Germinal center (tissue), 1 donor: ENCODE results near the gene MIDN.
A peak's percentile ranks its signal among the peaks of the same experiment; 100 is the strongest.

Experiments used
- DNase-seq: peaks from one replicate; pipeline ENCODE4 v3.0.0; 2012; ENCODE audit warnings: mixed read lengths, low spot score

MIDN gene

DNA sequence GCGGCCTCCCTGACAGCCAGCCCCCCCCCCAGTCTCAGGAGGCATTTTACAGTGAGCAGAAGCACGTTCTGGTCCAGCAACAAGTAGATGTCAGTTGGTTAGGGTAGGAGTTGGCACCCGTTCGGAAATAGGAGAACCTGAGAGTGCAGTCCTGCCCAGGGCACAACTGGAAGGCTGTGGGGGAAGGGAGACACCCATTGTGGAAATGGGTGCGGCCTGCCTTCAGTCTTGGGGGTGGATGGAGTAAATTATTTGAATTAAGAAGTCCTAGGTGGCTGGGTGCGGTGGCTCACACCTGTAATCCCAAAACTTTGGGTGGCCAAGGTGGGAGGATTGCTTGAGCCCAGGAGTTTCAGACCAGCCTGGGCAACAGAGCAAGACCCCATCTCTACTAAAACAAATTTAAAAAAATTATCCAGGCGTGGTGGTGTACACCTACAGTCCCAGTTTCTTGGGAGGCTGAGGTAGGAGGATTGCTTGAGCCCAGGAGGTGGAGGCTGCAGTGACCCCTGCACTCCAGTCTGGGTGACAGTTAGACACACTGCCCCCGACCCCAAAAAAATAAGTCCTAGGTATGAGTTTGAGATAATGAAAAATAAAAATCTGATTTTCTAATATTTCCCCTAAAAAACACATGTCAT, 21.9 kb downstream of the MIDN start:
- no peak for DNase-seq

DNA sequence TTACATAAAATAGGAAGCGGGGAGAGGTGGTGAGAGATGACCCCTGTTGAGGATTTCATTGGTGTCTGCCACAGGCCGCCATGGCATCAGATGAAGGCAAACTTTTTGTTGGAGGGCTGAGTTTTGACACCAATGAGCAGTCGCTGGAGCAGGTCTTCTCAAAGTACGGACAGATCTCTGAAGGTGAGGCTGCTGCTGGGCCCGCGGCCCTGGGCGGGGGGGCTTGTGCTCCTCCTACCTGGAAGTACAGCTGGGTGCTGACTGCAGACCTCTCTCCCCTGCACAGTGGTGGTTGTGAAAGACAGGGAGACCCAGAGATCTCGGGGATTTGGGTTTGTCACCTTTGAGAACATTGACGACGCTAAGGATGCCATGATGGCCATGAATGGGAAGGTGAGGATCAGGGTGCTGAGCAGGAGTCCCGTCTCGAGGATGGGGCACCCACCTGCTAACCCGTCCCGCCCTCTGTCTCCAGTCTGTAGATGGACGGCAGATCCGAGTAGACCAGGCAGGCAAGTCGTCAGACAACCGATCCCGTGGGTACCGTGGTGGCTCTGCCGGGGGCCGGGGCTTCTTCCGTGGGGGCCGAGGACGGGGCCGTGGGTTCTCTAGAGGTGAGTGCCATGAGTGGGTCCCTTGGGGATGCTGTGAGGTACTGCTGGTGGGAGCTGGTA, 22.6 kb downstream of the MIDN start:
- DNase-seq, result no peak

DNA sequence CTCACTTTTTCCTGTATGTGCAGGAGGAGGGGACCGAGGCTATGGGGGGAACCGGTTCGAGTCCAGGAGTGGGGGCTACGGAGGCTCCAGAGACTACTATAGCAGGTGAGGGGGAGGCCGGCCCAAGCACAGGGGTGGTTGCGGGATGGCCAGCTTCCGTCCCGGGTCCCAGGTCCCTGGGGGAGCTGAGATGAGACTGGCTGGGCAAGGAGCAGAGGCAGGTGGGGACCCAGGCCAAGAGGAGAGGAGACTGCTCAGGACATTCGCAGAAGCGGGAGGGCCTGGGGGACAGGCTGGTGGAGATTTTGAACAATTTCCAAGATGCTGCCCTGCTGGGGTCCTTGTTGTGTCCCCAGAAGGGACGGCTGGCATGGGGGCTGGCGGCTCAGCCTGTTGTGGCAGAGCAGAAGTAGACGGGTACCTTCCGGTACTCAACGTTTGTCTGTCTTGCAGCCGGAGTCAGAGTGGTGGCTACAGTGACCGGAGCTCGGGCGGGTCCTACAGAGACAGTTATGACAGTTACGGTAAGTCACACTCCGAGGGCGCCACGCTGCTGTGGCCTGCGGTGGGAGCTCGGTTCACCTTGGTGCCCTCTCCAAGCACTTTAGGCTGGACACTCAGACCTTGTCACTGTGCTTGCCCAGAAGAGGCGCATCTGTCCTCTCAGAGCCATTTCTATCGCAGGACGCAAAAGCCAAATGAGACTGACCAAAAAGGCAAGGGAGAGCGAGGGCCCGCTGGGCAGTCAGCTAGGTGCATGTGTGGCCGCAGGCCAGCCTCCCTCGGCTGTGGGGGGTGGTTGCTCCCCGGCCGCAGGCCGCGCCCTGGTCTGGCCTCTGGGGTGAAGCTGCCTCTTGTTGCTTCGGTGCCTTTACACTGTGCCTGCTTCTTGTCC, 23.4 kb downstream of the MIDN start:
- DNase-seq, result no peak

DNA sequence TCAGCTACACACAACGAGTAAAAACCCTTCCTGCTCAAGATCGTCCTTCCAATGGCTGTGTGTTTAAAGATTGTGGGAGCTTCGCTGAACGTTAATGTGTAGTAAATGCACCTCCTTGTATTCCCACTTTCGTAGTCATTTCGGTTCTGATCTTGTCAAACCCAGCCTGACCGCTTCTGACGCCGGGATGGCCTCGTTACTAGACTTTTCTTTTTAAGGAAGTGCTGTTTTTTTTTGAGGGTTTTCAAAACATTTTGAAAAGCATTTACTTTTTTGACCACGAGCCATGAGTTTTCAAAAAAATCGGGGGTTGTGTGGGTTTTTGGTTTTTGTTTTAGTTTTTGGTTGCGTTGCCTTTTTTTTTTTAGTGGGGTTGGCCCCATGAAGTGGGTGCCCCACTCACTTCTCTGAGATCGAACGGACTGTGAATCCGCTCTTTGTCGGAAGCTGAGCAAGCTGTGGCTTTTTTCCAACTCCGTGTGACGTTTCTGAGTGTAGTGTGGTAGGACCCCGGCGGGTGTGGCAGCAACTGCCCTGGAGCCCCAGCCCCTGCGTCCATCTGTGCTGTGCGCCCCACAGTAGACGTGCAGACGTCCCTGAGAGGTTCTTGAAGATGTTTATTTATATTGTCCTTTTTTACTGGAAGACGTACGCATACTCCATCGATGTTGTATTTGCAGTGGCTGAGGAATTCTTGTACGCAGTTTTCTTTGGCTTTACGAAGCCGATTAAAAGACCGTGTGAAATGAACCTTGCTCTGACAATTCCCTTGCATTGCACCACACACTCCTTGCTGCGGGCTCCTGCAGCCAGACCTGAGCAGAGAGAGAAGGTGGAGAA, 24.3 kb downstream of the MIDN start:
- no peak for DNase-seq

DNA sequence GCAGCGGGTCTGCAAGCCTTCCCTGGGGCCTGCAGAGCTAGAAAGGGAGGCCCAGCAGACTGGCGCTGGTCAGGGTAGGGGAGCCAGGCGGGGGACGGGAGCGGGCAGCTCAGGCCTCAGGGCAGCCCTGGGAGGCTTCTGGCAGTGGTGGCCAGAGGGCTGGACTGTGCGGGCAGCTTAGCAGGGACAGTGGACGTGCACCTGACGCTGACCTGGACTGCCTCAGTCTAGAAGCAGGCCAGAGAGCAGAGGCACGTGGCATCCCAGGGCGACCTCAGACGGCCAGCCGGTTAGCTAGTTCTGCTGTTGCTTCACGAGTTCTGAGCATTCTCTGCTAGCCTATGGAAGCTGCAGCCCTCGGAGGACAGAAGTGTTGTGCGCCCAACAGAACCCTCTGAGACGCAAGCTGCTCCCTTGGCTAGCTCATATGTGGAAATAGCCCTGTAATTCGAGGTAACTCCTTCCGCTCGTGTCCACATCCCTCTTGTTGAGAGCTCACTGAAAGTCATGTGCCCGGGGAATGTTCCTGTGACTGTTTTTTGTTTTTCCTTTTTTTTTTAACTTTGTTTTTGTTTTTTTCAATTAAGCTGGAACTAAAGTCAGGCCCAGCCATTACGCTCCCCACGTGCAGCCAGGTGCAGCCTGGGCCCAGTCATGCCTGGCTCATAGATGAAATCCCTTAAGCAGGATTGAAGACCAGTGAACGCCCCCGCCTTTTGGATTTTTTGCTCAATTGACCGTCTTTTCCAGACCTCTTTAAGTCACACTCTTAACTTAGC, 25.1 kb downstream of the MIDN start:
- DNase-seq, result no peak

DNA sequence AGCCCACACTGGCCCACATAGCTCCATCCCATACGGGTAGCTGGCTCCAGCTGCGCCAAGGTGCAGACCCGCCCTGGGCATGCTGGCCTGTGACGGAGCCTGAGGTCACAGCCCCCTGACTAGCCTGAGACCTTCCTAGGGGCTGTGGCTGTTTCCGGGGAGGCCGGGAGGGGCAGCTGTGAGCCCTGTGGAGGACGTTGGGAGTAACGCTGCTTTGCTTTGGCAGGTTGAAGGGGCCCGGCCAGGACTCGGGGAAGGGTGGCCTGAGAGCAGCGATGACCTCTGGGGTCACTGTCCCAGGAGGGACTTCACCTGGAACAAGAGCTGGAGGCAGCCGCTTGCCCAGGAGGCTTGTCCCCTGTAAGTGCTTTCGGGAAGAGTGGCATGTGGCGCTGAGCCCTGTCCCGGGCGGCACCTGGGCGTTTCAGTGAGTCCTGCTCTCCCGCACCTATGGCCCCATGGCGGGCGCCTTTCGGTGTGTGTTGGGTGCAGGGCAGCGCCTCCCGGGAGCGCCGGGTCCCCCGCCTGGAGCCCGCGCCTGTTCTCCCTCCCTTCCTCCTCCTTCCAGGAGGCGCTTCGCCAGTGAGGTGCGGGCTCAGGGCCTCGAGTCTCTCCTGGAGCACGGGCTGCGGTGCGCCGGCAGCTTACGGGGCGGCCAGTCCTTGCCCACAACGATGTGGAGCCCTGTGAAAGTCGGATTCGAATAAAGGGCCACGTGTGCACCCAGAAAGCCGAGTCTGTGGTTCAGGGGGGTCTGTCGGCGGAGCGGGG, 25.9 kb downstream of the MIDN start:
- DNase-seq, result no peak

DNA sequence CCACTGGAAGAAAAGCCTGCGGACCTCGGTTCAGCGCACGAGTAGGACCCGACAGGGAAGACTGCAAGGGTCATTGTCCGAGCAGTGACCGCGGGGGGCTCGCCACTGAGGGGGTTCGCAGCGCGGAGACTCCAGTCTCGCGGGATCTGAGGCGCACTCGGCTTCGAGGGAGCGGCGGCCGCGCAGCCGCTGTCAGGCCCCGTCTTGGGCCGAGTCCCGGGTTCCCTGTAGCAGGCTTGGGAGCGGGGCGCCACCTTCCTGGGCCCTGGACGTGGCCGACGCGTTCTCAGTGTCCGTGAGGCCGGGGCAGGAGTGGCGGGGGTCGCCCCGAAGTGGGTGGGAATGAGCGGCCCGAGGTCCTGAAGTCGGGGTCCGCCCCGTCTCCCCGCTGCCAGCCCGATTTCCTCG, 26.5 kb downstream of the MIDN start:
- no peak for DNase-seq

DNA sequence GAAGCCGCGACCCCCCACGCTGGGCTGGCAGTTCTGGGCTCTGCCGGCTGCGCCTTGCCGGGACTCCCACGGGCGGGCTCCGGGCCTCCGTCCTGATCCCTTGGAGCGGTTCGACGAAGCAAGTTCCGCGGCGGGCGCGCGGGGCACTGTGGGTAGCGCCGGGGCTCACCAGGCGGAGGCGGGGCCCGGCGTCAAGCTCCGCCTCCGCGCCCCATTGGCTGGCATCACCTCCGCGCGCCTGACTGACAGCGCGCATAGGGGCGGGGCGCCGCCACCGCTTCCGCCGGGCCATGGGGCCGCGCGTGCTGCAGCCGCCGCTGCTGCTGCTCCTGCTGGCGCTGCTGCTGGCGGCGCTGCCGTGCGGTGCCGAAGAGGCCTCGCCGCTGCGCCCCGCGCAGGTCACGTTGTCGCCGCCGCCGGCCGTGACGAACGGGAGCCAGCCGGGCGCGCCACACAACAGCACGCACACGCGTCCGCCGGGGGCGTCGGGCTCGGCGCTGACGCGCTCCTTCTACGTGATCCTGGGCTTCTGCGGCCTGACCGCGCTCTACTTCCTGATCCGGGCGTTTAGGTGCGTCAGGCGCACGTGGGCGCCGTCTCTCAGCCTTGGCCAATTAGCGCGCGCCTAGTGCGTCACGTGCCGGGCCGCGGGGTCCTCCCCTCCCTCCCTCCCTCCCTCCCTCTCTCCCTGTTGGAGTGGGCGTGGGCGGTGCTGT, 27.0 kb downstream of the MIDN start, which contains the start of gene FAM174C:
Gene FAM174C, plus strand, starts transcription at position 271 of the 716 bp plus-strand sequence. Its CDS starts 20 bp downstream, at position 291.
- peak; percentile 95 for DNase-seq

DNA sequence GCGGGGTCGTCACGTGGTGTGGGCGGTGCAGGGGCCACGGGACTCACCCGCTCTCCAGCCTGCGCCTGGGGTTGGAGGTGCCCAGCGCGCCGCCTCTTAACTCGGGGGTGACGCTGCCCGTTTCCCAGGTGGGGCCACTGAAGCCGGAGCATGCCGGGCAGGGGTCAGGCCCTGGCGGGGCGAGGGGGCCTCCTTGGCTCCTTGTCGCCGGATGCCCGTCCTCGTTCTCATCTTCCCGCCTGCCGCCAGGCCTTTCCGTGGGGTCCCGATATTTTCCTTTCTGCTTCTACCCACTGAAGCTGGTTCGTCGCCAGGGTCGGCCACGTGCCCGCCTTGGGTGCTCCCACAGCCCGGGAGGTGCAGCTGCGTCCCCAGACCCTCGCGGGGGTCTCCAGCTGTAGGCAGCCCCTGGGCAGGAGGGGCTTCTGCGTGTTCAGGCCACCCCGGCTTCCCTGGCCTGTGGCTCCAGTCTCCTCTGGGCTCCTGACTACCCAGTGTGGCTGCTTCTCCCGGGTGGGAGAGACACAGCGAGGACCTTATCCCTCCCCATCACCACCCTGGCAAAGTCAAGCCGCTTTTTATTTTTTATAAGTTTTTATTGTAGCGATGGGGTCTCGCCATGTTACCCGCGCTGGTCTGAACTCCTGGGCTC, 27.7 kb downstream of the MIDN start:
- no peak for DNase-seq

DNA sequence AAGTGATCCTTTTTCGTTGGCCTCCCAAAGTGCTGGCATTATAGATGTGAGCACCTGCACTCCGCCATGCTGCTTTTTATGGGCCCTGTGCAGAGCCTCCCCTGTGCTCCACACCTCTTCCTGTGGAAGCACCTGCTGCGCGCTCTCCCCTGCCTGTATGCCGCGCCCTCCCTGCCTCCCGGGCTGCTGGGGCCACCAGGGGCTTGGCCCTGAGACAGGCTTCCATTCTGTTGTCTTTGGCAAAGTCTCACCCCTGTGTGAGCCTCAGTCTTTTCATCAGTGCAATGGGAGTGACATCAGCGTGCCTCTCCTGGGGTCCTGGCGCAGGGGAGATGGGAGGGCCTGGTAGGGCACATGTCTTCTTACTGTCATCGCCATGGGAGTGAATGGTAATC, 28.2 kb downstream of the MIDN start:
- DNase-seq, result no peak

DNA sequence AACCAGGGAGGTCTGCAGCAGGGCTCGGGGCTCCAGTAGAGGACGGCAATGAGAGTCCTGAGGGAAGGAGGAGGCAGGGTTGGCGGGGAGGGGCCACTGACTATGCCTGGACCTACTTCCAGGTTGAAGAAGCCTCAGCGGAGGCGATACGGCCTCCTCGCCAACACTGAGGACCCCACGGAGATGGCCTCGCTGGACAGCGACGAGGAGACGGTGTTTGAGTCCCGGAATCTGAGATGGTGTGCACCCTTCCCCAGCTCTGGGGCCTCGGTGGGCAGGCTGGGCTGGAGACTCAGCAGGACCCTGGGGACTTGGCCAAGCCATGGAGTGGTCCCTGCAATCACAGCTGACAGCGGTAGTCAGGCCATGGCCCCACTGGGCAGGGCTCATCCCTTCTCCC, 28.7 kb downstream of the MIDN start:
- DNase-seq, result no peak

DNA sequence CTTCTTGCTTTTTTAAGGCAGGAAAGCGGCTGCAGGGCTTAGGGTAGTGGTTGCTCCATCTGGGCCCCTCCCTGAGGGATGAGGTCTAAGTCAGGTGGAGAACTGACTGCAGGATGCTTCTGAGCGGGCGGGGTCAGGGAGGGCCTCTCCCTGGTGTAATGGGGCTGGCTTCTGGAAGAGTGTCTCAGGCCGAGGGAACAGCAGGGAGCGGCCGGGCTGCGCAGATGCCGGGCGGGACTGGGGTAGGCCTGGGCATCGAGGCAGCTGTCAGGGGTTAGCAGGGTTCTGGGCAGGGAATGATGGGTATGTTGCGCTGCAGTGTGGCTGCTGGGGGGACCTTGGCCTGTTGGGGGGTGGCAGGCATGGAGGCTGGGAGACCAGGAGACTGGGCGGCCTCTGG, 29.7 kb downstream of the MIDN start:
- DNase-seq, result no peak

DNA sequence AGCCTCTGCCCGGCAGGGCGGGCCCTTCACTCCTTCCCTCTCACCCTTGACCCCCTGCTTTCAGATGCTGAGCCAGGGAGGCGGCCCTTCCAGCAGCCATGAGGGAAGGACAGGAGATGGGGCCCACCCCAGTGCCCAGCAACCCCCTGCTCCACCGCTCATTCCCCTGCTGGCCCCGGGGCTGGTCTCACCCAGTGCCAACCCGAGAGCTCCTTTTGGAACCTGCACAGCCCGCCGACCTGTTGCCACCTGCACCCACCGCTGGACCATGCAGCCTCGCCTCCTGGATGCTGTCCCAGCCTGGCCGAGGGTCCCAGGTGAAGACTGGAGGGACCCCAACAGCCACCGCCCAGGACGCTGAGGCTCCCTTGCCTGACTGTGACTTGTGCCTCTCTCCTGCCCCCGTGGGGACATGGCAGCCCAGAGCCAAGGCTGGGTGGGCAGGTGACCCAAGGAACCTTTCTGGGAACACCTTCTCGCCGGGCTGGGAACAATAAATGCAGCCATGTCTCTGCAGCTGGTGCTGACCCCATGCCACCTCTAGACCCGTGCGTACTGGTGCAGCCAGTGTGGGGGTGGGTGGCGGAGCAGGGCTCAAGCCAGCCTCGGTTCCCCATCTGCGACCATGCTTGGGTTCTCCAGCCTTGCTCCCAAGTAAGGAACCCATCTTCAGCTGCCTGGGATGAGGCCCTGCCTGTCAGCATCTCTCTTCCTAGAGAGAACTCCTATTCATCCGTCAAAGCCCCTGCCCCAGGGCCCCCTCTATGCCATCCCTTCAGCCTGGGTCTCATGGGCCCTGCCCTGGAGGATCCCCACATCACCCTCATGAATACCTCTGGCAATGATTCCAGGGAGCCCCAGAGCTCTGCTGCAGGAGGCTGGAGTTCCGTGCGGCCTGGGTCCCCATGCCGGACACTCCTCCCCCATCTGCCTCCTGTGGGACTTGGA, 30.6 kb downstream of the MIDN start:
- DNase-seq, result no peak

DNA sequence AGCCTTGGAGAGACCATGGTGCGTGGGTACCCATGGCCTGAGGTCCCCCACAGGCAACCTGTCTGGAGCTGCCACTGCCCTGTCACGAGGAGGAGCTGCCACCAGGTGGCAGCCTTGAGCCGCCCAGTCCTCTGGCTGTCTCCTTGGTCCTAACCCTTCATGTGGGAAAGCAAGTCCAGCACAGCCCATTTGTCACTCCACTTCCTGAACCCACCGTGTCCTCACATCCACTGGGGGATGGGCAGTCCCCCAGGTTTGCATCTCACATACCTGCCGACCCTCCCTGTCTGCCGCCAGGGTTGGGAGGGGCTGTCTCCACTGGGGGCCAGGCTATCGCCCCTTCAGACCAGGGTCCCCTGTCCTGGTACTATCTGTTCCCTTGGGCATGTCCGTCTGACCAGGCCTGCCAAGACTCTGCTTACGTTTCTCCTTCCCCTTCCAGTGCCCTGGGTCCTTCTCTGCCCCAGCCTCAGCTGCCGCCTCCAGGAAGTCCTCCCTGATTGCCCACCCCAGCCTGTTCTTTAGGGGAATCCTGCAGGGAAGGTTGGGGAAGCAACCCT, 31.5 kb downstream of the MIDN start:
- peak; percentile 84 for DNase-seq

DNA sequence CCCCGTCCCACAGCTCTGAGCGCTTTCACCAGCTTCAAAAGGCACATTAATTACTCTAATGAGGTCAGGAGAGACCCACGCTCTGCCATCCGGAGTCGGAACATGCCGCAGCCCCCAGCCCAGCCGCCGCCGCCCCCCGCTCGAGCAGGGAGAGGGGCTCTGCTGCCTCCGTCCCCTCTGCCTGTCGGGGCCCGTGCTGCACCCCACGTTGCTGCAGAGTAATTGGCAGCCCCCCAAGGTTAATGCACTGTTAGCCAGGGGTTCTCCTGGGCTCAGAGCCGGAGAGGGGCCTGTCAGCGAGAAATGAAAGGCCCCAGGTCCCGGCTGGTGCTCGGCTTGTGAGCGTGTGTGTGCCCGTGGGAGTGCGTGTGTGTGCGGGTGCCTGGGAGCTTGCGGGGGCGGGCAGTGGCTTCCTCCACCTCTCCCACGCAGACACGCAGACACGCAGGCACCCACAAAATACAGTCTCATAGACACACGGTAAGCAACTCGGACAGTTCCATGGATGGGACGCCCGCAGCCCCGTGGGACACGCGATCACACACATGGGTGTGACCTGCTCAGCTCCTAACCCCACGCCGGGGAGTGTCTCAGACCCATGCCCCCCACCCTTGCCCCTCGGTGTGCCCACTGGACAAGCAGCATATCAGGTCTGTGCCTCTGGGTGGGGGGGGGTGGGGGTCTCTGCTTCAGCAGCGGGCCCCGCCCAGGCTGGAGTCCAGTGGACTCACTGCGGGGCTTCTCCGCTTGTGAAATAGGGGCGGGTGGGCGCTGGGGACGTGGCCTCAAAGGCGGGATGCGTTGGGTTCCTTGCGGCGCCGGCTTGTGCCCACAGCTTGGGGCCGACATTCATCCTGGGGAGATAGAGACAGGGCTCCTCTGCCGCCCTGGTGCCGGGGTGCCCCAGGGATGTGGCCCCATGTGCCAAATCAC, 32.5 kb downstream of the MIDN start:
- no peak for DNase-seq

DNA sequence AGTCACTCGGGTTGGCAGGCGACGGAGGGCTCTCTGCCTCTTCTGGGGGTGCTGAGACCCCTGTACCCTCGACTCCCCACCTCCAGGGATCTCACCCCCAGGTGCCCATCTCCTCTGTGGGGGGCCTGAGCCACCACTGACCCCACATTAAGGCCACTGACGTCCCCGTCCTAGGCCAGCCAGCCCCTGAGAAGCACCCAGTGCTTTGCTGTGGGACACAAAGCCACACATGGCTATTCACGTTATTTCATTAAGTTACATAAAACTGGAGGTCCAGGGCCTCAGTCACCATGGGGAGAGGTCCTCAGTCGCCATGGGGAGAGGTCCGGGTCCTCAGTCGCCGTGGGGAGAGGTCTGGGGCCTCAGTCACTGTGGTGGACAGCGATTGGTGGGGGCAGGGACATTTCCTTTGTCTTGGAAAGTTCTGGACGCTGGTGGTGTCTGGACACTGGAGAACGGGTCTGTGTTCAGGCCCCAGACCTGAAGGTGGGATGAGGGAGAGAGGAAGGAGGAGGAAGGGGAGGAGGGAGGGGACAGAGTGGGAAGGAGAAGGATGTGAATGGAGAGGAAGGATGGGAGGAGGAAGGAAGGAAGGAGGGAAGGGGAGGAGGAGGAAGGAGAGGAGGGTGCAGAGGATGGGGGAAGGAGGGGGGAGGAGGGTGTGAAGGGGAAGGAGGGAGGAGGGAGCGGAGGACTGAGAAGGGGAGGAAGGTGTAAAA, 33.3 kb downstream of the MIDN start:
- DNase-seq, result no peak
